ENCODE data around the gene BCO2.

The BCO2 gene

DNA sequence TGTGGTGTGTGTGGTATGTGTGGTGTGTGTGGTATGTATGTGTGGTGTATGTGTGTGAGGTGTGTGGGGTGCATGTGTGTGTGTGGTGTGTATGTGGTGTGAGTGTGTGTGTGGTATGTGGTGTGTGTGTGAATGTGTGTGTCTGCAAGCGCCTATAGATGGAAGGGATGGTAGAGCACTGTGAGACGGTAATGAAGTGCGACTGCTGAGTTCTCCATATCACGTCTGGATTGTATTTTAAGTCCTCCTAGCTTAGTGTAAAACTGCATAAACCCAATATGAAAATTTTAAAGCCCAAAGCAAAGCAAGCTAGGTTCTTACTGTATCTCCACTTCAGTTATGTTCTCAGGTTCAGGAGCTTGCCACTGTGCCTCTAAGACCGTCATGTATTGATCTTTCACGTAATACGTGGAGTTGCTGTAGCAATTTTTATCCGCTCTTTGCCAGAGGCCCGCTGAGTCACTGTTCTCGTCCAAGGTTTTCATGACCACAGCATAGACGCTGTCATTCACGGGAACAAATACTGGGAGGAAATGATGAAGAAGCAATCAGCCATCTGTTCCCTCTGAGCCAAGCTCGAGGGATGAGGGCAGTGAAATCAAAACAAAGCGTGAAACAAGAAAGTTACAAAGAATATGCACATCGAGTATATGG lies 79.9 kb downstream of the BCO2 start:
- no peak for DNase-seq

DNA sequence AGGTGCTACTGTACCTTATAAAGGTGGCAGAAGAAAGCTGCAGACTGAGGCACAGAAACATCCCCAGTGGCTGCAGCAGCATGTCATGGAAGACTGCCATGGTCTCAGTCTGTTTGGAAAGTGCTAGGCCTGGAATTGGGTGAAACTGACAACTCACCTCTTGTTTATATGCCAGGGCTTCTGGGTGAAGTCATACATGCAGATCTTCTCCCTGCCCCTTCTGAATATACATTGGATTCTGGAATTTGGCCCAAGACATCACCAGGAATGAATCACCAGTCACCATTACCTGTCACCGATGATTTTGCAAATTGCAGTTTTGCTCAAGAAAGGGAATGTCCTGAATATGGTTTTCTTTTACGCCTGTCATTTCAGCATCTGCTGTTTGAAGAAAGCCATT lies 85.2 kb downstream of the BCO2 start, which contains the start of gene PLET1:
TSS of gene PLET1 (minus strand) at position 371 of the 400 bp plus-strand sequence. CDS start at position 100, 271 bp downstream.
- DNase-seq: no peak

DNA sequence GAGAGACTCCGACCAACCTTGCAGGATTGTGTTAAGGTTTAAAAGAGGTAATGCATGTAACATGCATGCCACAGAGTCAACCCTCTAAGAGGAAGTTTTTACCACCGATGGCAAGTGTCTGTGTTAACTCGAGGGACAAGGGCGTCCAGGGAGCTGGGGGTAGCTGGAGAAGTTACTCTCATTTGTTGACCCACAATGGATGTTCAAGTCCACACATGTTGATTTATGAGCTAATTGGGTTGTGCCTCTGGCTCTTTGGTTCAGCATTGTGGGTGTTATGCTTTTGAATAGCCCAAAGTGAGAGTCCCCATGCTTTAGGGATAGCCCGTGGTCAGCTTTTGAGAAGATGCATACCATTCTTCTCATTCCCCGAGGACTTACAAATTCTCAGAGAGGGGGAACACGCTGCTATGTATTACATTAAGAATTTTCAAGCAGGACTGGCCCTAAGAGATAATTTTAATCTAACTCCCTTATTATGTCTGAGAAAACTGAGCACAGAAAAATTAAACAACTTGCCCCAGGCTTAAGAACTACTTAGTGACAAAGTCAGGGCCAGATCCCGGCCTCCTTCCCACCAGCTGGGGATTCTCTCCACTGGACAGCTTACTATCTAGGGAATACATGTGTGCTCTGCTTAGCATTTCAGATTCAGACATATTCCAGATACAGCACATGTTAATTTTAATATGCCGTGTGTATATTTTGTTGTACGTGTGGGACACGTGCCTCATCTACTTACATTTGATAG lies 90.5 kb downstream of the BCO2 start:
- DNase-seq: no peak

DNA sequence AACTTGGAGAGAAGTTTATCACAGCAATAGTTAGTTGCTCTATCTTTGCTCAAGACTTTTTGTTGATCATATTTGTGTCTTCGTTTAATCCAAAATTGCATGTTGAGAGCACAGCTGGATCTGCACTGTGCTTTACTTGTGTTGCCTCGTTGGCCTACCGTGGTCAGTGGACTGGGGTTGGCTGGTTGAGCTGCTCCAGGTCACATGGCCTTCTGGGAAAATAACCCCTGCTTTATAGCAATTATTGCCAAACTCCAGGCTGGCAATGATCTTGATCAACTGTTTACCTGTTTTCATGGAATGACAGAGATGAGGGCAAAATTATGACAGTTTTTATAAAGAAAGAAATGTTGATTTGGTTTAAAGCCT lies 91.1 kb downstream of the BCO2 start:
- DNase-seq: no peak

- no peak for DNase-seq
Measured at GRCh38 chr11:112267188-112267591, 91.9 kb downstream of the BCO2 start.

DNA sequence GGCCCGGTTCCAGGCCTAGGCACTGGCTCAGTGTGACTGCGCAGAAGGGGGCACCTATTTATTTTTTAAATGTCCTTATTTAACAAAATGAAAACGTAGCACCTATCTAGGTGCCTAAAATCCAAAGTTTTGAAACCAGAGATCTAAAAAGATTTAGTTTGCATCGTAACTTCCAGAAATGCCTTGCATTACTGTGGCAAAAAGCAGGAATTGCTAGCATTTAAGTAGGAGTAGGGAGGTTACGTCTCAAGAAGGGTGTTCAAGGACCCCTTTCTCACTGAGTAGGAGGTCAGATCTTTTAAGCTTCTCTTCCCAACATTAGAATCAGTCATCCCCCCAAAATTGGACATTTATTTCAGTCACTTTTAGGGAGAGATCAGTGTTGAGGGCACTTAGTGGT lies 93.1 kb downstream of the BCO2 start:
- no peak for DNase-seq

Data from activated CD8-positive, alpha-beta memory T cell treated with anti-CD3 and anti-CD28 coated beads for 24 hours (primary cell).